Right lobe of liver (tissue), 6 donors: ENCODE results near the gene EPB41L4A. TPM values are rescaled to one million over a fixed set of nuclear protein-coding genes. Genes with fewer than 3 reads are reported as not detected.
A peak's percentile ranks its signal among the peaks of the same experiment; 100 is the strongest.
"Not testable (repeated sequence)": the region's sequence is repeated elsewhere in the genome, so short reads cannot be mapped to it uniquely, and the experiment has no call there.

ENCODE experiments used
- ATAC-seq, 4 donors: fragments of 200-7000 bp; cut with Tn5 transposase; one replicate each; pipeline ENCODE4 v1.9.1; 2020; ENCODE audit warnings: mild to moderate bottlenecking in 4 of 4, moderate library complexity in 4 of 4
- DNase-seq, 3 donors: peaks; one replicate each; pipeline ENCODE4 v3.0.0-alpha.2; 2020
- H3K27ac ChIP-seq, 3 donors: fragments of 200-600 bp; one replicate each; pipeline ENCODE4 v1.8.0; 2022
- H3K27me3 ChIP-seq, 2 donors: fragments of 200-600 bp; one replicate each; pipeline ENCODE4 v1.8.0; 2022
- H3K36me3 ChIP-seq, 4 donors: fragments of 200-600 bp; sonication (generic) in 1 of 4; one replicate each; pipeline versions ENCODE4 v1.5.1 to v1.8.0; 2017 to 2022; ENCODE audit warnings: control low read depth in 1 of 4
- H3K4me1 ChIP-seq, 4 donors: fragments of 200-600 bp; sonication (generic) in 1 of 4; one replicate each; pipeline versions ENCODE4 v1.5.1 to v1.8.0; 2017 to 2022; ENCODE audit warnings: control low read depth in 1 of 4
- H3K4me3 ChIP-seq, 3 donors: fragments of 200-600 bp; one replicate each; pipeline ENCODE4 v1.8.0; 2022
- H3K9me3 ChIP-seq, 4 donors: fragments of 200-600 bp; sonication (generic) in 1 of 4; one replicate each; pipeline versions ENCODE4 v1.5.1 to v1.8.0; 2017 to 2022; ENCODE audit warnings: control low read depth in 1 of 4
- POLR2A ChIP-seq: fragments of 450-650 bp; IDR thresholded peaks from one replicate; pipeline ENCODE4 v1.6.1; 2017; ENCODE audit warnings: antibody characterized with exemption, mild to moderate bottlenecking
- WGBS: methylation state at CpG from one replicate; pipeline ENCODE4 v1.1.6; 2018; ENCODE audit warnings: low coverage, low lambda C conversion rate; ENCODE audit not compliant: insufficient coverage; ENCODE audit errors: missing lambda C conversion rate; 5-methylcytosine and 5-hydroxymethylcytosine counted together
- intact Hi-C, 2 donors: fragments of 100-400 bp; cut with DNase I; formaldehyde crosslinking; loops; one replicate each; pipeline versions ENCODE4 v1.11.2 to v1.14.1; 2022
- total RNA-seq, 6 experiments: library from RNA; depleted of rRNA in 2 of 6; stranded (reverse); fragments of >200 nt in 2 of 6; fragmentation: NEBNext Ultra II Directional in 3 of 6; extraction: Animal tissue kit (Norgen Biotek cat#: 25700) in 3 of 6; gene quantifications; one replicate each; pipeline versions ENCODE4 v1.1.0 to v1.2.4, GENCODE V29; 2016 to 2023
- TF ChIP-seq, protein P1 (sequence below), 4 donors: fragments of 200-600 bp in 3 of 4; fragments of 450-650 bp in 1 of 4; IDR thresholded peaks; one replicate each; pipeline versions ENCODE4 v1.5.1 to v1.8.0; 2016 to 2022; ENCODE audit warnings: antibody characterized with exemption in 4 of 4, mild to moderate bottlenecking in 2 of 4
- donor health status: DM: no; HTN: yes; CAD: no.
- donor health status: DM: no; HTN: no; CAD: no.
- donor health status: DM: no; HTN: no; CAD: no.
- donor health status: DM: no; HTN: yes; CAD: no.
- donor health status: DM: no; HTN: yes; CAD: no.

EPB41L4A gene
- total RNA-seq, 6 experiments from 2014 or later = 2.5 to 12.0 (median 4.2) TPM

DNA sequence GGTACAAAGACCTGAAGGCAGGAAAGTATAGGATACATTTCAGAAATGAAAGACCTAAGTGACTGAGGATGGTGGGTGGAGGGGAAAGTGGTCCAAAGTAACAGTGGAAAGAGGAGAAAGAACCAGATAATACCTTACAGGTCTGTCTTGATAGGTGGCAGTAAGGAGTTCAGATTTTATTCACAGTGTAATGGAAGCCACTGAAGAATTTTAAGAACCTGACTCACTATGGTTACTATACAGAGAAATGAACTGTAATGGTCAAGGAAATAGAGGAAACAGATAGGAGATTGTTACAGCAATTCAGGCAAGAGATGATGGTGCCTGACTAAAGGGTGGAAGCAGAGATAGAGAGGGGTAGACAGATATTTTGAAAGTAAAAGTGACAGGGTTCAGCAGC is 46.5 kb downstream of the EPB41L4A start:
- Histone ChIP-seq H3K27me3 (no peaks in the 10 kb centered on the region), H3K4me3 (no peak overlapping the region), H3K36me3 (no peaks in the 10 kb centered on the region), H3K27ac (no peak overlapping the region), H3K9me3 (no peaks in the 10 kb centered on the region), H3K4me1 (no peaks in the 10 kb centered on the region)
- DNase-seq (no peak), ATAC-seq (peak in 1 of 4 donors; percentile 28)
- intact Hi-C loops = no loop called here
- TF ChIP-seq, protein P1, sequence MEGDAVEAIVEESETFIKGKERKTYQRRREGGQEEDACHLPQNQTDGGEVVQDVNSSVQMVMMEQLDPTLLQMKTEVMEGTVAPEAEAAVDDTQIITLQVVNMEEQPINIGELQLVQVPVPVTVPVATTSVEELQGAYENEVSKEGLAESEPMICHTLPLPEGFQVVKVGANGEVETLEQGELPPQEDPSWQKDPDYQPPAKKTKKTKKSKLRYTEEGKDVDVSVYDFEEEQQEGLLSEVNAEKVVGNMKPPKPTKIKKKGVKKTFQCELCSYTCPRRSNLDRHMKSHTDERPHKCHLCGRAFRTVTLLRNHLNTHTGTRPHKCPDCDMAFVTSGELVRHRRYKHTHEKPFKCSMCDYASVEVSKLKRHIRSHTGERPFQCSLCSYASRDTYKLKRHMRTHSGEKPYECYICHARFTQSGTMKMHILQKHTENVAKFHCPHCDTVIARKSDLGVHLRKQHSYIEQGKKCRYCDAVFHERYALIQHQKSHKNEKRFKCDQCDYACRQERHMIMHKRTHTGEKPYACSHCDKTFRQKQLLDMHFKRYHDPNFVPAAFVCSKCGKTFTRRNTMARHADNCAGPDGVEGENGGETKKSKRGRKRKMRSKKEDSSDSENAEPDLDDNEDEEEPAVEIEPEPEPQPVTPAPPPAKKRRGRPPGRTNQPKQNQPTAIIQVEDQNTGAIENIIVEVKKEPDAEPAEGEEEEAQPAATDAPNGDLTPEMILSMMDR (IDR thresholded peaks at IDR 0.05) = no peak
- no peak for TF ChIP-seq POLR2A

DNA sequence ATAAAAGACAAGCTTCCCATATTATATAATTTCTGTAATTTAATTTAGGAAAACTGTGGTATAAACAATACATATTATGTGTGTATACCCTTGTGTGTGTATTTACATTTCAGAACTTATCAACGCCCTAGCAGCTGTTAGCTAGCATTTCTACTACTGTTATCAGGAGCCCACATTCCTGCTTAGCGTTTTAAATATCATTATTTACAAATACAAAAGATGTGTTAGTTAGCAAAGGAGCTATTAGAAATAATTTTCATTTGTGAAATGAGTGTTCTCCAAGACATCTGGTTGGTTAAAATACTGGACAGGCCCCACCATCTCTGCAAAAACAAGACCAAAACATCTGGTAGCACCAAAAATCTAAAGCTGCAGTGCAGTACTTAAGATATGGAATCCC is 48.0 kb downstream of the EPB41L4A start:
- Histone ChIP-seq H3K27me3 (no peaks in the 10 kb centered on the region), H3K4me1 (no peaks in the 10 kb centered on the region), H3K4me3 (no peak overlapping the region), H3K36me3 (no peaks in the 10 kb centered on the region), H3K27ac (no peak overlapping the region), H3K9me3 (no peaks in the 10 kb centered on the region)
- no peak for ATAC-seq
- intact Hi-C loops = no loop called here
- no peak for DNase-seq
- 54% methylated on average over 2 of the region's 2 CpGs for WGBS
- no peak for TF ChIP-seq POLR2A

DNA sequence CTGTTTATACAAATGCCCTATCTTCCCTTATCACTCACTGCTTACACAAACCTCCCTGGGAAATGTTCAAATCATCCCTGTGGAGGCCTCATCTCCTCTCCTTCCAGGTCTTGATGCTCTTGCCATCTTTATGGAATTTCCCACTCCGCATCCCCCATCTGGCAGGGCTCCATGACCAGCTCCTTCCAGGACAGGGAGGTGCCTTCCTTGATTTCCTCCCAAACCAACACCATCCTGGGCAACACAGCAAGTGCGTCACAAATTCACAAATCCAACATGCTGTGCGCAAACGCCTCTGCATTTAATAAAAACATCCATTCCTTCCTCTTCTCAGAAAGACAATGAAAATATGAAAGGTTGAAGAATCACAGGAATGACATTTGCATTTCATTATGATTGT is 51.7 kb downstream of the EPB41L4A start:
- DNase-seq (no peak), ATAC-seq (peak in 1 of 4 donors; percentile 10)
- Histone ChIP-seq H3K4me3 (no peak overlapping the region), H3K36me3 (no peaks in the 10 kb centered on the region), H3K27me3 (no peaks in the 10 kb centered on the region), H3K9me3 (no peaks in the 10 kb centered on the region), H3K4me1 (no peaks in the 10 kb centered on the region), H3K27ac (no peak overlapping the region)
- intact Hi-C loops = no loop called here
- 78% methylated on average over 4 of the region's 4 CpGs for WGBS
- no peak for TF ChIP-seq POLR2A
- TF ChIP-seq, protein P1 (IDR thresholded peaks at IDR 0.05) = no peak

DNA sequence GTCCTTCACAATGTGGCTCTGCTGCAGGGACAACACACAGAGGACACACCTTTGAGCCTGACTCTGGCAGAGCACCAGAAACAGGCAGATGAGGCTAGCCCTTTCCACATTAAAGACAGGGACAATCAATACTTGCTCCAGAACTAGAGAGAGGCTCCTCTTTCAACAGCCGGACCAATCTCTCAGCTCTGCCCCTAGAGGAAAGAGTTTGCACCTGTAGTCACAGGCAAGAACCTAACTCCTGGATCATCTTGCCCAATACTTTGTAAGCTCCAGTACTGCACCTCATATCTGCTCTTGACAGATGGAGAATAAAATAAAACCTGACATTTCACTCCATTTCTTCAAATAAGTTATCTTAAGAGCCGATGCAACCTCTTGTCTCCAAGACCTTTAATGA is 52.1 kb downstream of the EPB41L4A start:
- 12% methylated on average over 2 of the region's 2 CpGs for WGBS
- Histone ChIP-seq H3K27ac (no peak overlapping the region), H3K9me3 (no peaks in the 10 kb centered on the region), H3K4me3 (no peak overlapping the region), H3K27me3 (no peaks in the 10 kb centered on the region), H3K4me1 (no peaks in the 10 kb centered on the region), H3K36me3 (no peaks in the 10 kb centered on the region)
- intact Hi-C loops = no loop called here
- ATAC-seq (peak; percentile 83 to 94 (median 89)), DNase-seq (peak in 2 of 3 donors; percentile 23 to 55)
- TF ChIP-seq, protein P1 (IDR thresholded peaks at IDR 0.05) = peak; percentile 28 to 52 (median 38)
- no peak for TF ChIP-seq POLR2A

- DNase-seq, H3K27ac ChIP-seq, H3K4me3 ChIP-seq, H3K27me3 ChIP-seq, H3K4me1 ChIP-seq, ATAC-seq, intact Hi-C loops, H3K9me3 ChIP-seq, H3K36me3 ChIP-seq: not testable (repeated sequence)
- 0% methylated on average over 1 of the region's 26 CpGs for WGBS
Measured at GRCh38 chr5:112360740-112361139, 58.3 kb downstream of the EPB41L4A start.
